ENCODE measurements around the gene CDK5RAP3.
"Not testable (repeated sequence)": the region's sequence is repeated elsewhere in the genome, so short reads cannot be mapped to it uniquely, and the experiment has no call there.

Gene CDK5RAP3

DNA sequence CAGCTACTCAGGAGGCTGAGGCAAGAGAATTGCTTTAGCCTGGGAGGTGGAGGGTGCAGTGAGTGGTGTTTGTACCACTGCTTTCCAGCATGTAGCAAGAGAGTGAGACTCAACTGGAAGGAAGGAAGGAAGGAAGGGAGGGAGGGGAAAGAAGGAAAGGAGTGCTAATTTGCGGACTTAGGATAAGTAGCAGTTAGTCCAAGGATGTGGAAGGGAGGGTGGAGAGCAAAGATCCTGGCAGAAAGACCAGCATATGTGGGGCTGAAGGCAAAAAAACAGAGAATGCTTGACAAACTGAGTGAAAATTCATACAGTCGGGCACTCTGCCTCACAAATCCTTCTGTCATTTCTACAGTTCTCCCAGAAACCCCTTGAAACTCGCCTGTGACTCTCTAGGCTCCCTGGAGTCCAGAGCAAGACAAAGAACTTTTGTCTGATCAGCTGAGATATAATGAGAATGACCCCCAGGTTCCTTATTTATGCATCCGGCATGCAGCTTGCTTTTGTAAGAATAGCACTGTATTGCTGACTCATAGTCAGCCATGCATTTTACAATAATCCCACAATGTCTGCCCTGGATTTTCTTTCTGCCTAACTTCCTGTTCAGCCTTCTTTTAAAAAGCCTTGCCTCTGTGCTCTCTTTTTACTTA is 31.5 kb downstream of the CDK5RAP3 start:
- DNase-seq: no peak

GRCh38 chr17:48002916-48003416 is 32.1 kb downstream of the CDK5RAP3 start:
- no peak for DNase-seq

- DNase-seq: no peak
These were observed 32.7 kb downstream of the CDK5RAP3 start for GRCh38 chr17:48003417-48004151.

- DNase-seq: no peak
These were observed 34.1 kb downstream of the CDK5RAP3 start for GRCh38 chr17:48004983-48005382.

DNA sequence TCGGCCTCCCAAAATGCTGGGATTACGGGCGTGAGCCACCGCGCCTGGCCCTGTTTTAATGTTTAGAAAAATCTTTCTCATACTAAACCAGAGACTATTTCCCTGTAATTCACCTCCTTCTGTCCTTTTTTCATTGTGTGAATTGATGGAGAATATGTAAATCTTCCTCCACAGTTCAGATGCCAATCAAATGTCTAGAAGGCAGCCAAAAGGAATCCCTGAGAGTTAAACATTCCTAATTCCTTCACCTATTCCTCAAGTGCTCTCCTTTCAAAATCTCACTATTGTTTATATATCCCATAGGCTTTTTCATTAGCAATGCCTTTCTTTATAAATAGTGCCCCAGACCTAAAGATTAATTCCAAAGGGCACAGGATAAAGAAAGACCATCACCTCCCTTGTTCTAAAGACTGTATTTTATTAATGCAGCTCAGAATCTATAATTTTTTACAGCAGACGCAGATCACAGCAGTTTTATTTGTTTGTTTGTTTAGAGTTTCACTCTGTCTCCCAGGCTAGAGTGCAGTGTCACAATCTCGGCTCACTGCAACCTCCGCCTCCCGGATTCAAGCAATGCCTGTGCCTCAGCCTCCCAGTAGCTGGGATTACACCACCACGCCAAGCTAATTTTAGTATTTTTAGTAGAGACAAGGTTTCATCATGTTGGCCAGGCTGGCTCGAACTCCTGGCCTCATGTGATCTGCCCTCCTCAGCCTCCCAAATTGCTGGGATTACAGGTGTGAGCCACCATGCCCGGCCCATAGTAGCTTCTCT is 36.2 kb downstream of the CDK5RAP3 start:
- no peak for DNase-seq

GRCh38 chr17:48010193-48010592 is 39.3 kb downstream of the CDK5RAP3 start:
- DNase-seq: no peak

DNA sequence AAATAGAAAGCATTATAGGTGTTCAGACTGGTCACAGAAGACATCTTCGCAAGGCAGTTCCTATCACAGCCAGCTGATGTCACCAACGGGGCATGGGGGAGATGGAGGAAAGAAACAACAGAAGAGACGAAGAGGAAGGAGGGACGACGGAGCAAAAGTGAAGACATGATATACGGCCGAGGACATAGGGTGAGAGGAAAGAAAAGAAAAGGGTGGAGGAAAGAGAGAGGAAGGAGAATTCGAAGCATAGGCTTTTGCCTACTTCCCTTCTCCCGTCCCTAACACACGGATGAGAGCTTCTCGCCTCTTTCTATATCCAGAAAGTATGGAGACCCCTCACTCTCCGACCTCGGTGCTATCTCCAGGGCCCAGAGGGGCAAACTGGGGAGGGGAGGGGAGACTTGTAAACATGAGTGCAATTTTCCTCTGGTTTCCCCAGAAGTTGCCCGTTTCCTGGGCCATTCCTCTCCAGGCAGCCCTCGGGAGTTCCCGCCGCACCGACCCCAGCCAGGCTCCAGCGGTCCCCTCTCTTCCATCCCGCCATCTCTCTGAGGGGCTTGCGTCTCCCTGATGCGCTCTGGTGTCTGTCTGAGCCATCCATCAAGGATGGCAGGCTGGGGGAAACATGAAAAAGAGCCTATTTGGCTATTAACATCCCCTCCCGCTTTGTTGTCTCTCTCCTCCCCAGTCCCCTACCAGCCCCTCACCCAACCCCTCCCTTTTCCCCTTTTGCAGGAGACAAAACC is 40.7 kb downstream of the CDK5RAP3 start:
- peak; percentile 52 to 64 for DNase-seq

DNA sequence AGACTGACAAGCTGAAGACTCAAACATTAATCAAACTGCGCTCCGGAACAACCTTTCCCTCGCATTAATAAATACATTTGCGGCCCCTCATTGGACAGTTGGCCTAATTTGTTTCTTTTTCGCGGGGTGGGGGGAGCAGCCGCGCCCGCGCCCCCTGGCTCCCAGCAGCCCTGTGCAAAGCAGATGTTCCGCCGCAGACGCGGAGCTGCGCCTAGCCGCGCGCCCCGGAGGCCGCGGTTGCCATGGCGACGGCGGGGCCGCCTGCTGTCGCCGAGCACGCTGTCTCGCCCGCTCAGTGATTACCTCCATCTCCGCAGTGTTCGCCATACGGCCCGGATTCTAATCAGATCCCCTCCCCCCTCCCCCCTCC is 41.2 kb downstream of the CDK5RAP3 start:
- DNase-seq: peak; percentile 68 to 76

- DNase-seq: no peak
These were observed 41.7 kb downstream of the CDK5RAP3 start for GRCh38 chr17:48012654-48013053.

DNA sequence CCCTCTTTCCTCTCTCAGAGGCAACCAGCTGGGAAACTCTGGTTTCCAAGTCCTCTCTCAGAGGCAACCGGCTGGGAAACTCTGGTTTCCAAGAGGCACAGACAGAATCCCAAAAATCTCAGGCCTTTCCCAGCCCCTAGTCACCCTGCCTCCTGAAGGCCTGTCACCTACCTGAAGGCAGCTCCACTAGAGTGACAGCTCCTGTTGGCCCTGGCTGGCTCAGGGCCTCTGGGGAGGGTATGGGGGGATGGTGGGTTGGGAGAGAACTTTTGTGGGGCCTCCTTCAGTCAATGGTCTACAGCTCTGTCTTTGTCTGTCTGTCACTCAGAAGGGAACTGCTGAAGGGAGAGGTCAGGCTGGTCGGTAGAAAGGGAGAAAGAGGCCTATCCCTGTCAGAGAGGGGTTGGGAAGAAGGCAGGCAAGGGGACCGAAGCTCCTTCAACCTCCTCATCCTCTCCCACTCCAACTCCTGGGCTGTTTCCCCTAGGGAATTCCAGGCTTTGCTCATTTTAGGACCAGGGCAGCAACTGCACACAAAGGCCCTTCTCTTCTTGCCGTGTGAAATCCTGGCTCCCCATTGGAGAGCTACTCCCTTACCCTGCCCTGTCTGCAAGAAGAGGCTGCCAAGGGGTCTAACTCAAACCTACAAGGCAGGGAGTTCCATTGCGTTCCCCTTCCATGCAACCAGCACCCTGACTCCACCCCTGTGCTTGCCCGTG is 43.1 kb downstream of the CDK5RAP3 start:
- no peak for DNase-seq

- DNase-seq: no peak
These were observed 43.7 kb downstream of the CDK5RAP3 start for GRCh38 chr17:48014595-48015111.

DNA sequence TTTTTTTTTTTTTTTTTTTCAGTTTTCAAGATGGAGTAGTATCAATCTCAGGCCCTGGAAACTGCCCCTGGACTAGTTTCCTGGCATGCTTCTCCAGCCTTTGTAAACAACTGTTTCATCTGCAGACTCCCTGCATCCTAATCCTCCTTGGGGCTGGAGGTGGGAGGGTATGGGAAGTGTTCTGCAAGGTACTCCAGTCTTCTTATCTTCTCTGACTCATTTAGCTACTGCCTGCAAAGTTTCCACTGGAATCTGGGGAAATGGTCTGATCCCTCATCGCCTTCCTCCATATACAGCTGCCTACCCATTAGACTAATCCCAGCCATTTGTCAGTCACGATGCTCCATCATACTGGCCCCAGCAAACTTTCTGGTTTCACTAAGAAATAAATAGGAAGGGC is 45.2 kb downstream of the CDK5RAP3 start:
- no peak for DNase-seq

GRCh38 chr17:48017817-48018158 is 46.9 kb downstream of the CDK5RAP3 start:
- not testable (repeated sequence) for DNase-seq

DNA sequence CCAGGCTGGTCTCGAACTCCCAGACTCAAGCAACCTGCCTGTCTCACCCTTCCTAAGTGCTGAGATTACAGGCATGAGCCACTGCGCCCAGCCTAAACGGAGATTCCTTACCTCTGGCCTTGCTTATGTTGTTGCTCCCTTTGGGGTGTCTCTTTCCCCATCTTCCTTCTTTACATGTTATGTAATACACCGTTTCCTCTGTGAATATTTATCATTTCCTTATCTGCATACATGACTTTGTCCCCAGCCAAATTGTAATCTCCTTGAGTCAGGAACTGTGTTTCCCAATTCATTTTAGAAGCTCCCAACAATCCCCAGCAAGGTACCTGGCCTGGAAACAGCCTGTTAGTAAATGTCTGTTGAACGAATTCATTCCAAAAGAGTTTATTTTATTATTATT is 51.0 kb downstream of the CDK5RAP3 start:
- DNase-seq: no peak

DNA sequence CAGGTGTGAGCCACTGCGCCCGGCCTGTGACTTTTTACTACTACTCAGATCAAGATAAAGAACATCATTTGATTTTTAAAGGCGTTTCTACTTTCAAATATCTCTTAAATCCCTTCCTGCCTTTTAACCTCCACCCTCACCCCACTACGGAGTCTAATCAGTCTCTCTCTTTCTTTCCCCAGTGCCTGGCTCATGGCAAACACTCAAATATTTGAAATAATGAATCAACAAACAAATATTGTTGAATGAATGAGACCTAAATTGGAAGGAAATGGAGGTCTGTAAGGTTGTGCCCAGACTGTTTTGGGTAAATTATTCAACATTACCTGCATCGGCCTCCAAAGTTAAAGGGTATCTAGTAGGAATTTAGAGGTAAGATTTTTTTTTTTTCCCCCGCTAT is 52.0 kb downstream of the CDK5RAP3 start:
- no peak for DNase-seq

- peak; percentile 60 to 69 for DNase-seq
These were observed 52.7 kb downstream of the CDK5RAP3 start for GRCh38 chr17:48023400-48024148.

DNA sequence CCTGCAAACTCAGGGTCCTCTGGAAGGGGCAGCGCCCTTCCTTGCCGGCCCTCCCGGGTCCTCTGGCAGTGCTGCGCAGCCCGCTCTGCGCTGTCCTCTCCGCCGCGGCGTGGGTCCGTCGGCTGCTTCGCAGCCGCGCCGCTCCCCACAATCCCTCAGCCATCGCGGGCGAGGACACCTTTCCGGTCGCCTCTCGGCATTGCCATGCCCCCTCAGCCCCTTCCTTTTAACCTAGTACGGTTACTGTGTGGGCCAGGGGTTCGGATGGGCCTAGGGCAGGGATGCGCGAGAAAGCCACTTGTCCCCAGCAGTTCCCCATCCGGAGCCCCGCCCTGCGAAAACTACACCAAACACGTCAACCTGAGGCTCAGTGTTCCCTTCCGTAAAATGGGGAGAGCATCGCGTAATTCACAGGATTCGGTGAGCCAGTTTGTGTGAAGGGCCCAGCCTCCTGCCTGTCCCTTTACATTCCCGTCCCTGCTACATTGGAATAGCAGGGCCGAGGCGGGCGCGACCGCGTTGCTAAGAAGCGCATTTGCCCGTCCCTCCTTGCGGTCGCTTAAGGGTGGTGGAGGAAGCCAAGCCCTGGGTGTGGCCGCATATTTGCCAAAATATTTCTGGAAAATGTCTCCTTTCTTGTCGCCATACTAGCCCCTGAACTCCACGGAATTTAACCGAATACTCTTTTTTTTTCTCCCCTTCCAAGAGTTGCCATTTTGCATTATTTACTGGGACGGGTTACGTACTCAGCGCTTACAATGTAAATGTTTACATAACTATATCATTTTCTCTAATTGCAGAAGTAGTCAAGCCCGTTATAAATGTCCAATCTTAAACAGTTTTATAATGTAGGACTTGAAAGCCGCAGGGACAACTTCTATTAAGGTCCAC is 53.5 kb downstream of the CDK5RAP3 start:
- DNase-seq: peak; percentile 67

DNA sequence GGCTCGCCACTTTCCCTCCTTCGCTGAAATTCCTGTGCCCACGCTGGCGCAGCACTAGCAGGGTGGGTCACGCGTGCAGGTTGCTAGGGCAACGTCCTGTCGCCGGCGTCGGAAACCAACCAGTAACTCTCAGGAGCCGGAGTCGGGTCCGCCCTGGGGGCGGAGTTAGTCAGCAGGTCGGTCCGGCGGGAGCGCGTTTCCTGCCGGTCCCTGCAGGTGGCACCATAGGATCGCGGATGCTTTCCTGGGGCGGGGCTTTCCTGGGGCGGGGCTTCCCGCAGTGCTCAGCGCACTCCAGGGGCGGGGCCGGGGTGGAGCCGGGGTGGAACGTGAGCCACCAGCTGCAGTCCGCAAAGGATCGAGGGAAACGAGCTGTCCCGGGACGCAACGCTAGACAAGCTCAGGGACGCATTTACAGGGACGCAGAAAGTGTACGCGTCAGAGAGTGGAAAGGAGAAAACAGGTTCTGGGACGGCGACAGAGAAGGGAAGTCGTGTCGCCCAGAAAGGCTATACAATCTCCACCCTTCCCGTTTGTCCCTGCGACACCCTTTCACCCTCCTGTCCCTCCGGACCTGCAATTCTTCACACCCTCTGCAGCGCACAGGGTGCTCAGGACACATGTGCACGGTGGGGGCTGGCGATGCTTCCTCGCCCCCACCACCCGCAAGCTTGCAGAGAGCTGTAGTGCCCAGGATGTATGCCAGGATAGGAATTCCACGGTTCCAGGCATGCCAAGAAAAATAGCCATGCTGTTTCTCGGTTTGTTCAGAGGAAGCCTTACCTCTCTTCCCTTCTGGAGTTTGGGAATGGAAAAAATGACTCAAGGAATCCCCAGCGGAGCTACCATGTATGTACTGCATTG is 54.4 kb downstream of the CDK5RAP3 start:
- DNase-seq: peak; percentile 98 to 99

GRCh38 chr17:48025904-48026501 is 55.1 kb downstream of the CDK5RAP3 start:
- peak; percentile 31 to 32 for DNase-seq
